Activated CD4-positive, alpha-beta T cell treated with anti-CD3 and anti-CD28 coated beads, Interleukin-2, amount 50 U/mL, for 48 hours (primary cell): ENCODE measurements around the gene TLCD3B.
"Not testable (repeated sequence)": the region's sequence is repeated elsewhere in the genome, so short reads cannot be mapped to it uniquely, and the experiment has no call there.

ENCODE experiments used
- DNase-seq, 2 experiments: peaks; one replicate each; pipeline ENCODE4 v3.0.0-alpha.2; 2020

The TLCD3B gene

DNA sequence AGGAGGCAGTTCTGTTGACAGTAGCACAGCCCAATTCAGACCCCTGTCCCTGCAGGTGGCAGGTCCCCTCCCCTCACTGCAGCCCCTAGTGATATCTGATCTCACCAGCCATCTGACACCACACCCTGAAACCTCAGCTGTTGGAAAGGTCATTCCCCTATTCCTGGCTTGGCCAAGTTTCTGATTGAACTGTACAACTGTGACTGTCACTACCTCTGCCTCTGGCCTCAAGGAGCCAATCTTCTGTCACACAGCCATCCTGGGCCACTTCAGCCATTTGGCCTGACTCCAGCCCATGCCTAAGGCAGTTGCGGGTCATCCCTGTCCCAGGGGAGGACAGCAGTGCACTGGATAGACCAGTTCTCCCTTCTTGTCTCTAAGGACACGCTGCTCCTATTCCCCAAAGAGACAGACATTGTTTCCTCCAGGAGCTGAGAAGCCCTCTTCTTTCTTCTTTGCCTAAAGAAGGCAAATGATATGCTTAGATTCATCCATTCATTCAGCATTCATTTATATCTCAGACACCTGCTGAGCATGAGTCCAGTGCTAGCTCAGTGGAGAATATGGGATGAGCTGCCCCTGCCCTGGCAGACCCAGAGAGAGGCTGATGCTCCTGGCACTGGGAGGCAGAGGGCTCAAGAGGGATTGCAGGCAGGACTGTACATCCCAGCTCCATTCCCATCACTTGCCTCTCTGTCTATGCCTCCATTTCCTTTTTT, 29.9 kb upstream of the TLCD3B start:
- no peak for DNase-seq

DNA sequence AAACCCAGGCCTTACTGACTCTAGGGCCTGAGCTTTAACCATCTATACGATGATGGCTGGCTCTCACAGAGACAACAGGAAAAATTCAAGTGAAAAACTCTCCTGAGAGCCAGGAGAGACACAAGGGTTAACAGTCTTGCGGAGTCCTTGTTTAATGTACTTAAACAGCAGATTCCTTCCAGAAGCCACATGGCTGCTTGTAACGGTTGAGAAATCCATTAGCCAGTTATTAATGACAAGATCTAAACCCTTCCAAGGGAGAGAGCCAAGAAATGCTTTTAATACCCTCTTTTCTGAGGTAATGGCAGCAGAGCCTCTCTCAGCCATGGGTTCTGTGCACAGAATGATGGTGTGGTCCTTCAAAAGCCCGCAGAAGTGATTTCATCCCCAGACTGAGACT, 29.3 kb upstream of the TLCD3B start:
- no peak for DNase-seq

DNA sequence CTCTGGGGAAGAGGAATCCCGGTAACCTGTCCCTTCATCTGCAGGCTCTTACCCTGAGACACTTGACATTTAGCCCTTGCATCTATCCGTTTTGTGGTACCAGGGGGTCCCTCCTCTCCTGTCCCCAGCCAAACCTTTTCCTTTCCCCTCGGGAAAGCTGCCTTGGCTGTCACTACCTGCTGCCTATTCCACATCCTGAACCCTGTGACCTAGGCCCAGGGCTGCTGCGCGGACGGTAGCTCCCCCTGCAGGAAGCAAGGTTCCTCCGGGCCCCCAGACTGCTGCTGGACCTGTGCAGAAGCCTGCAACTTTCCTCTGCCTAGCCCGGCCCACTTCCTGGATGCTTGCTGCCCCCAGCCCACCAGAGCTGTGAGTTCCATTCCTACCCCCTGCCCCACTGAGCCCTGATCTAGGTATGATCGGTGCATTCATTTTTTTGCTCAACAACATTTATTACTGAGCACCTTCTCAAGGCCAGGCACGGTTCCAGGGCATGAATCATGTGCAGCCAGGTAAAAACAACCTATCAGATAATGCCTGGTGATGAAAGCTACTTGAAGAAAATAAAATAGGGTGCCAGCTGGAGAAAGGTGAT, 24.0 kb upstream of the TLCD3B start:
- DNase-seq: peak; percentile 67 to 78

DNA sequence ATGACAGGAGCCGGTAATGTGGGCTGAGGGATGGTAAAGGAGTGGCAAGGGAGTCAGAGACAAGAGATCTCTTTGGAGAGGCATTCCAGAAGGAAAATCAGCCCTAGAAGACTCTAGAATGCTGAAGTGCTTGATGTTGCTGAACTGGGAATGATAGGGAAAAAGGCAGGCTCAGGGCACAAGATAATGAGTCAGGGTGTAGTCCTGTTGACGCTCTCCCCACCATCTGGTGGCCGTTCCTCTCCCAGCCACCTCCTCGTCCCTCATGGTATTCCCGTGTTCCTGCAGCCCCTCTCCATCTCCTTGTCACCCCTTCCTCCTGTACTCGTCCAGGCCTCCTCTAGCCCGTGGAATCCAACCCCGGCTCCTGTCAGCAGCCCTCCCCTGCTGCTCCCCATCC, 23.4 kb upstream of the TLCD3B start:
- DNase-seq: no peak

DNA sequence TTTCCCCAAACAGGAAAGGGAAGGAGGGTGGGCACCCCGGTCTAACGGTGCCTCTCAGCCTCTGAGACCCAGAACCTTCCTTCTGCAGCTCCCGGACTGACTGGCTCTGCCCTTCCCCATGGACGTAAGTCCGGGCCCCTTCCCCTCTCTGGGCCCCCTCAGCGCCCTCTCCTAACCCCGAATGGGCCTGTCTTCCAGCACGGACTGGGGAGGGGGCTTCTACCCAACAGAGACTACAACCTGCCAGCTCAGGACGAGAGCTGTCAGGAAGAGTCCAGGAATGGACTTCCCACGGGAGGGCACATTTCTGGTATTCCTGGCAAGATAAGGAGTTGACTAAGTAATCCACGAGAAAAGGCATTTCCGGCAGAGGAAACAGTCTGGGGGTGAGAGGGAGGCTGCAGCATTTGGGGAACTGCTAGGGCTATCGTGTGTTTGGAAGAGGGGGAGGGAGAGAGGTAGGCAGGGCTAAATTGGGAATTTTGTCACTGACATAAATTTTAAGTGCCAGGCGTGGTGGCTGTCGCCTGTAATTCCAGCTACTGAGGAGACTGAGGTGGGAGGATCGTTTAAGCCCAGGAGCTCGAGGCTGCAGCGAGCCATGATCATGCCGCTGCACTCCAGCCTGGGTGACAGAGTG, 22.4 kb upstream of the TLCD3B start:
- DNase-seq: no peak

DNA sequence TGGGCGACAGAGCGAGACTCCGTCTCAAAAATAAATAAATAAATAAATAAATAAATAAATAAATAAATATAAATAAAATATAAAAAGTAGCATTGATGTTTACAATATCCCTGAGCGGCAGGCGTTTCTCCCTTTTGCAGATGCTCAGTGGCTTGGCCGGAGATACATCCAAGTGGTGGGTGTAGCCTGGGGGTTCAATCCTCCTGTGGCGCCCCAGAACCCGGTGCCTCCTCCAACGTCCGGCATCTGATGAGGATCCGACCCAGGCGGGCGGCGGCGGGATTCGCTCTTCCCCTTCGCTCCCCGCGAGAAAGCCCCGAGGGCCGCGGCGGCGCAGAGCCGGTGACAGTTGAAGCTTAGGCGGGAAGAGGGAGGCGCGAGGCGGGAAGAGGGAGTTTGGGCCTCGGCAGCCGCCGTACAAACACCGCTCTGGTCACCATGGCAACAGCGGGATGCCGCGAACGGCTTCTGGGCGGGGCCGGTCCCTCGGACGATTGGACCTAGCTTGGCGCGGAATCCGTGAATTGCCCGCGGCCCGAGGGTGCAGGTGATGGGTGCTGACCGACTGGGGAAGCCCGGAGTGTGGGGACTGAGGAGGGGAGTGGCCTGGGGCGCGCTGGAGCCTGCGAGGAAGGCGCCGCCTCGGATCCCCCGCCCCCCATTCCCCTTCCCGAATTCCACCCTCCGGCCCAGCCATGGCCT, 21.8 kb upstream of the TLCD3B start:
- peak; percentile 96 to 97 for DNase-seq

DNA sequence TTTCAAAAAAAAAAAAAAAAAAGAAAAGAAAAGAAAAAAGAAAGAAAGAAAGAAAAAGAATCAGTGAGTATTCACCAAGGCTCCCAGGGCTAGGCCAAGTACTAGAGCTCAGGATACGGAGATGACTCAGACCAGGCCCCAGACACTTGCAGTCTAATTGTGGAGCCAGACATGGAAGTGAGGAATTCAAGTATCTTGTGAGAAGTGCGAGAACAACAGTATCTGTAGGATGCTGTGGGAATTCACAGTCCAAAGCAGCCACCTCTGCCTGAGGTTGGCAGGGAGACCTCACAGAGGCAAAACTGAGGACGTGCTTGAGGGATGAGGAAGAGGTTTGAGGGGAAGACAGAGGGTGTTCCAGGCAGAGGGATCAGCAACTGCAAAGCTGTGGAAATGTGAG, 20.4 kb upstream of the TLCD3B start:
- no peak for DNase-seq

DNA sequence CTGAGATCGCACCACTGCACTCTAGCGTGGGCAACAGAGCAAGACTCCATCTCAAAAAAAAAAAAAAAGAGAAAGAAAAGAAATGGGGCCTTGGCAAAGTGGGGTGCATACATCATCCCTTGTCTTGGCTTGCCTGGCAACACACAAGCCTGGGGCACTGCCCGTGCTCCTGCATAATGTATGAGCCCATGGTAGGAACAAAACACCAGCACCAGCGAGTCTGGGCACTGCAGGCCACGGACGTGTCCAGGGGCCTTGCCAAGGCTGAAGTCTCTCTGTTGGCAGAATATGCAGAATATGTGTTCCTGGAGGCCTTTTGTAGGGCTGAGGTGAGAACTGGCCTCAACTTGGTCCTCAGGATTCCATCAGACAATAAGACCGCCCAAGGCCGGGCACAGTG, 18.8 kb upstream of the TLCD3B start:
- DNase-seq: no peak

DNA sequence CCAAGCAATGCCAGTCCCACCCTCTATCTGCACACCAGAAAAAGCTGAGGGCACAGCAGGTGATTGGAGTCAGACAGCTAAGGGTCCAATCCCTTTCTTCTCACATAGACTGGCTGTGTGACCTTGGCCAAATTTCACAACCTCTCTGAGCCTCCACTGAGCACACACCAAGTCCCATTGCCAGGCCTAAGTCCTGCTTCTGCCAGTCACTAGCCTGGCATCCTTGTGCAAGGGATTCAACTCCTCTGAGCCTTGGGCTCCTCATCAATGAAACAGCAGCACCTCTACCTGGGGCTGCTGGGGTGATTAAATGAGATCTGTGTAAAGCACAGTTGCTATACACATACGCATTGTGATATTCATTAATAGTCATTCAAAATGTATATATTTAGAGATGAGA, 15.5 kb upstream of the TLCD3B start:
- no peak for DNase-seq

DNA sequence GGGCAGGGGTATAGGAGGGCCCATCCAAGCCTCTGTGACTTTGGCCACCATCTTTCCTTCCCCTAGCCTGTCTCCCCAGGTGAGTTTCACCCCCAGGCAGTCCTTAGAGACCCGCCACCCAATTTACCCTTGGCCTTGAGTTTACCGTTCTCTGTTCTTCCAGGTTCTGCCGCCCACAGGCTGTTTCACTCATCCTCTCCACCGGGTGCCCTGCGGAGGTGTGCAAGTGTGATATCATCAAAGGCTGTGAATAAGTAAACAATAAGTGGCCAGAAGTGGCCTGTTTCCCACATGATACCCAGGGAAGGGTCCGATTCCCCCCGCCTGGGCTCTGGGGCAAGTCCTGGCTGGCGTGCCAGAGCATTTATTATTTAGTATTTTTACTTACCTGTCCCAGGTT, 15.1 kb upstream of the TLCD3B start:
- DNase-seq: no peak

DNA sequence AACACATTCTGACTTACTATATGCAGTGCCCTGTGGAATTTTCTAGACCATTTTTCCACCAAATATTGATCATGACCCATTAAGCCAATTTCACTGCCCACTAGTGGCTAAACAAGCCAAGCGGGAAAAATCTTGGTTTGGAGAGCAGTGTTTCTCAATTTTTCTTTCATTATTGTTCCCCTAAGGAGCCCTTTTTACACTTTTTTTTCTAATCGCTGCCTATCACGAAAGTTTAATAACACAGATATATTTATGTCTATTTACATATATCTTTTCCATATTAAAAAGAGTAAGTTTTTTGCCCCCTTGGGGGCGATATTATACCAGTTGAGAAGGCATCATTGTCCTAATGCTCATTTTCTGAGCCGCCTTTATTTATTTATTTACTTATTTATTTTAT, 10.8 kb upstream of the TLCD3B start:
- no peak for DNase-seq

DNA sequence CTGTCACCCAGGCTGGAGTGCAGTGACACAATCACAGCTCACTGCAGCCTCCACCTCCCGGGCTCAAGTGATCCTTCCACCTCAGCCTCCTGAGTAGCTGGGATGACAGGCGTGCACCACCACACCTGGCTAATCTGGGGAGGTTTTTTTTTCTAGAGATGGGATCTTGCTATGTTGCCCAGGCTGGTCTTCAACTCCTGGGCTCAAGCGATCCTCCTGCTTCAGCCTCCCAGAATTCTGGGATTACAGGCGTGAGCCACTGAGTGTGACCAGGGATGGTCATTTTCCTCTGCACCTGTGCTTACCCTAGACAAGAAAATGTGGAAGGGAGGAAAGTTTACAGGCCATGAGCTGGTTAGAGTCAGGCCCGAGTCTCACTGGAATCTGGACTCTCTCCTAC, 9.6 kb upstream of the TLCD3B start:
- not testable (repeated sequence) for DNase-seq

DNA sequence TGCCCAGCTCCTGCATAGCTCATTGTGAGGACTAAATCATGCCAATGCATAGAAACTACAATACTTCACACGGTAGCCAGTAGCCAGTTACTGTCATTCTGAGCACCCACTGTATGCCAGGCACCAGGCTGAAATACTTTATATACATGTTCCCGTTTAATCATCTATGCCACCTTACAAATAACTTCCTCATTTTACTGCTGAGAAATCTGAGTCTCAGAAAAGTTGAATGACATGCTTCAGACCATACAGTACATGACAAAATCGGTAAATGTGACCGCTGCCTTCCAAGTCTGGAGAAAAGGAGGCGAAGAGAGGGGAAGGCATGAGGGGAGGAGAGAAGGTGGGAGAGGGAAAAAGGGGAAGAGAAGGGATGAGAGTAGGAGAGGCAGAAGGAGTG, 9.2 kb upstream of the TLCD3B start:
- no peak for DNase-seq

DNA sequence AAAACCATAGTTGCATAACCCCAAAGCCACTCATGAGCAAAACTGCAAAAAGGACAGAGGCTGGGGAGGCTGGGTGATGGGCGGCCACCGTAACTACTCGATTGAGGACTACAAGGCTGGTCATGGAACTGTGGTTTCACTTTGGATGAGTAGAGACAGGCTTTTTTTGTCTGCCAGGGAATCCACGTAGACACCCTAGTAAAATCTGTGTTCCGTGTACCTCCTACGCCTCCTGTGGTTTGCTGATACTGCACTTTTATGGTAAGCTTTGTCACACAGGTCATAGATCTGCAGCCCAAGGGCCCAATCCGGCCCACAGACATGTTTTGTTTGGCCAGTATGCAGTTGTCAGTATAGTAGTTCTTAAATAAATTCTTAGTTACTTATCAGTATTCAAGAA, 2.2 kb upstream of the TLCD3B start:
- DNase-seq: peak; percentile 39 to 55

DNA sequence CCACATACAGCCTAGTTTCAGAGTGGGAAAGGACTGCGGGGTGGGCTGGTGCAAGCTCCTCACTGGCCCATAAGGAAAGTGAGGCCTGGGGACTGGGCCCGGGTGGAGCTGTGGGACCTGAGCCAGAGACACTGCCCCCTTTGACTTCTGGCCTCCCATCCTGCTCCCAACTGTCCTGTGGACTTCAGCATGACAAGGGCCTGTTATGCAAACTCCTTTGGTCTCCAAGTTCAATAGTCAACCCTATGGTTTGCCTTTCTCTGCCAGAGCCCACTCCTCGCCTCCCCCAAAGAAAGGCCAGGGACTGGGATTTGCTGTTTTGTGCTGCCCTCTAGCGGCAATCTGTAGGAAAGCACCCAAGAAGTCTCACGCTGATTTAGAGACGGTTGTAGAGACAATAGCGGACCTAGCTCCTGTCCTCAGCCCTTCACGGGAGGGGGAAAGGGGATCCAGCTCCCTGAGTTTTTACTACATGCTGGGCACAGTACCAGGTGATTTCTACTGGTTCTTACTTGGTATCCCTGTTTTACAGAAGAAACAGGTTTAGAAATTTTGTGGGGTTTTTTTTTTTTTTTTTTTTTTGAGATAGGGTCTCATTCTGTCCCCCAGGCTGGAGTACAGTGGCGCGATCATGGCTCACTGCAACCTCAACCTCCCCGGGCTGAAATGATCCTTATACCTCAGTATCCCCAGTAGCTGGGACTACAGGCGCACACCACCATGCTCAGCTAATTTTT, 1.2 kb upstream of the TLCD3B start:
- peak; percentile 66 to 75 for DNase-seq

DNA sequence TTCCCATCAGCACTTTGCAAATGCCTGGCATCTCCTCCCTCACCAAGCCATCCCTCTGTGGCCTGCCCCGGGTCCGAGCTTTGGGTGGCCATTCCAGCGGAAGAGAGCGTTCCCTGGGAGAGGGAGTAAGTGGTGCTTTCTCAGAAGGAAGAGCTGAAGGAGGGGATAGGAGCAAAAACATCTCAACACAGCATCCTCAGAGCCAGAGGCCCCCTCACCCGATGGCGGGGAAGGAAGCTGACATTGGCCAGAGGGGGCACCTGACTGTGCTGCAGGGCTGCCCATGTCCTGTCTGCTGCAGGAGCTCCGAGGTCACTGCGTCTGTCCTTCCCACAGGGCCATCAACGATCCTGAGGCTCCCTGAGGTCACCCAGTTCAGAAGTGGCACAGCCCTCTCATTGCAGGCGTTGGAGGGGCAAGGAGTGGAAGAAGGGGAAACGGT, 427 bp upstream of the TLCD3B start:
- DNase-seq: no peak

DNA sequence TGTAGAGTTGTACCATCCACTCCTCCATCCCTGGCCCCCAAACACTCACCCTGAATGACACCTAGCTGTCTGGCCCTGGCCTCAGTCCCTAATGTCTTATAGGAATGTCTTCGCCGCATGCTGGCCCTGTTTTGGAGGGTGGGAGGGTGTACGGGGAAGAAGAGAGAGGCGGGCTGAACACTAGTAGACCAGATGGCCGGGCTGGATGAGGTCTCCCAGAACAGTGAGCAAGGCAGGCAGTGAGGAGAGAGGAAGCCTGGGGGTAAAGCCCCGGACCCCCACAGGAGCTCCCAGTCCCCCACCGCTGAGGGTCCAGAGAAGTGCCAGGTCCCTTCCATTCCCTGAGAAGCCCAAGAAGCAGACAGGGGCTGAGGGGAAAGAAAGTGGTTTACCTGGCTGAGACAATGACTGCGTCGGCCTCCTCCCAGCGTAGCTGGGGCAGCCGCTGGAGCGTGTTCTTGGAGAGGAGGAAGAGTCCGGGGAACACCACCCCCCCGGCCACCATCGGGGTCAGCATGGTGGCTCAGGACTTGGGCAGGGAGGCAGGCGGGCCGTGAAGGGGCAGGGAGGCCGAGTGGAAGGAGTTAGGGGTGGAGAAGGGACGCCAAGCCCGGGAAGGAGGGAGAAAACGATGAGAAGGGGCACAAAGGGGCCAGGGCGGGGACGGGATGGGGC, 923 bp downstream of the TLCD3B start:
- DNase-seq: no peak

DNA sequence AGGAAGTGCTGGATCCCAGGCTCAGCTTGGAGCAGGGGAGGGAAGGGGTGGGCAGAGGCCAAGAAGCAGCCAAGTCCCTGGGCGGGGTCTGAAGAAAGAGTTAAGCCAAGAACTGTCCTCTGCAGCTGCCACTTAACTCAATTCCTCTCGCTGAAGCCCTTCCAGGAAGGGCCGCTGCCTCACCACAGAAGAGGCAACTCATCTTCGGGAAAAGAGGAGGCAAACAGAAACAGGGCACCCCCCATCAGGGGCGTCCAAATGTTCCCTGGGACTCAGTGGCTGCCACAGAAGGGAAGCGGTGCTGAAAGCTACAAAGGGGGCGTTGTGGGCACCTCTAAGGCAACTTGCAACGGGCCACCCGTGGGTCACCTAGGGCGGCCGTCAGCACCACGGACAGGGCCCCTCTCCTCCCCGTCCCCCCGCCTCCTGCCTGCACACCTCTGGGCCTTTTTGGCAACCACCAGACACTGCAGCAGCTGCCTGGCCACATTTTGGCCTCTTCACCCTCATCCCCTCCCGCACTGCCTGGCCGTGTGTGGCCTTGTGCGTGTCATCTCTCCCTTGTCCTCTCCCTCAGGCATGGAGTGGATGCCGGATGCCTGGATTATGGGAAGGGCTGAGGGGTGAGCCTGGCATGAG, 2.5 kb downstream of the TLCD3B start:
- DNase-seq: no peak

DNA sequence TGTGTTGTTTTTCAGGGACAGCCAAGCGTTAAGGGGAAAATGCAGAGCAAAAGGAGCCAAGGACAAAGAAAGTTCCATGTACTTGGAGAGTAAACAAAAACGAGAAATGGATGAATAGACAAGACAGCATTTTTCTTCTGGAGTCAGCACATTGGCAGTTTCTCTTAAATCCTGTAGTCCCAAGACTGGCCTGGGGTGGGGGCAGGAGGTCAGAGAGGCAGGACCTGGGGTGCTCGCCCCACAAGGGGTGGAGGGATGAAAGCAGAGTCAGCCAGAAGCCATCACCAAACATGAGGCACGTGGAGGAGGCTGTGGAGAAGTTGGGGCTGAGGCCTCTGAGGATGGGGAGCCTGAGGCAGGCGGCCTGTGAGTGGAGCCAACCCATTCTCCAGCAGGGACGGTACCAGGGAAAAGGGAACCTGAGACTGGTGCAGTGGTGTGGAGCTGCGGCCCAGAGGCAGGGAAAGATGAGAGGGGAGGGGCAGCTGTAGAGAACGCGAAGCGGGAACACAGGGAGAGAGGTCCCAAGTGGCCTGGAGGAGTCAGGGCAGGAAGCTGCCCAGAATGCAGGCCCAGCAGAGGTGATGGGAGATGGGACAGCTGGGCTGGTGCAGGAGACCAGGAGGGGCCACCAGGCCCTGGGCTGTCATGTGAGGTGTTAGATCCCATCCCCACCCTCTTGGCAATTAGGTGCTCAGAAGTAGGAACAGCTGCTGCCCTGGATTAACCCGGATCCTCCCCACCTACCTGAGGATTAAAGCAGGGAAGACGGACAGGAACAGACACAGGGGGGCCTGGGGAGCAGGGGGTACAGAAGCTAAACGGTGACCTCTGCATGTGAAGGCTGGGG, 3.3 kb downstream of the TLCD3B start:
- DNase-seq: no peak

DNA sequence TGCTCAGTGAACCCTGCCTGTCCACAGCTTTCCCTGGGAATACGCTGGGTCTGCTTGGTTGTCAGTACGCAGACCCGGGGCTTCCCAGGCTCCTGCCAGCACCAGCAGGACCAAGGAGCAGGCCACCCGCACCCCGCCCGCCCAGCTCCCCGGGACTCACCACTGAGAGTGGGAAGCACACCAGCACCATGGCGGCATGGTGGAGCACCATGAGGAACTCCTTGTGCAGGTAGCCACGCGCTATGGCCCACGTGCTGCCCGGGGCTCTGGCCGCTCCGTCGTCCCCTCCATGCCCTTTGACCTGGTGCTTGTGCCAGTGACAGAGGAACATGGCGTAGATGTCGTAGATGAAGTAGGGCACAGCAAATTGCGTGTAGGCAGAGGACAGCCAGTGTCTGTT, 4.6 kb downstream of the TLCD3B start:
- no peak for DNase-seq

DNA sequence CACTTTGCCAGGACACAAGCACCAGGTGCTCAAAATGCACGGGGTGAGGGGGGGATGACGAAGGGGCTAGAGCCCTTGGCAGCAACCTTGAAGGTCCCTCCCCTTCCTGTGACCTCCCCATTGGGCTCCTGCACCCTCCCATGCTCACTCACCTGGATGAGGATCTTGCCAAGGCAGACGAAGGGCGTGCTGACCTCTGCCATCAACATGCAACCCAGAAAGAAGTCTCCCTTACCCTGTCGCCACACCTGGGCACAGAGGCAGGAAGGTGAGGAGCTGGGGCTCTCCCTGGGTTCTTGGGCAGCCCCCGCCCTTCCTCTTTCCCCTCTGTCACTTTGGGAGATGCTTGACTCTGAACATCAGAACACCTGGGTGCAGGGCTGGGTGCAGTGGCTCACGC, 5.5 kb downstream of the TLCD3B start:
- no peak for DNase-seq
